ENCODE data around the gene CDH4. TPM values are rescaled to one million over a fixed set of nuclear protein-coding genes. Genes with fewer than 3 reads are reported as not detected.

CDH4 gene
- total and polyA plus RNA-seq, 3 experiments from 2014 or later = 0.22 TPM; not detected in 2

DNA sequence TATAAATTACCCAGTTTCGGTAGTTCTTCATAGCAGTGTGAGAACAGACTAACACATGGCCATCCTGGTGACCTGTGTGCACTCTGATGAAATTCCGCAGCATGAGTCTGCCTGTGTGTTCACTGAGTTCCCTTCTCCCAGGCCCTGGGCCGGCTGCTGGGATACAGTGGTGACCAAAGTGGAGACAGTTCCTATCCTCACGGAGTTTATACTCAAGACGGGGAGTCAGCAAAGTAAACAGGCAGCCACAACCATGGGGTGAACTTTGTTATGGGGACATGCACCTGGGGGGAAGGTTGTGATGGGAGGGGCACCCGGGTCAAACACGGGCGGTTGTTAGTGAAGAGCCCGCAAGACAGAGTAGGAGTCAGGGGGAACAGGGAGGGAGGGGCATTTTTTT lies 202.0 kb downstream of the CDH4 start:
- Mint-ChIP-seq H3K27ac (no peak overlapping the region), H3K4me3 (no peak overlapping the region), H3K9me3 (peaks cover 2 to 9% (median 3%) of the 10 kb centered on the region in 5 donors), H3K27me3 (peaks cover 0 to 9% of the 10 kb centered on the region in 2 donors), H3K36me3 (no peaks in the 10 kb centered on the region), H3K4me1 (no peaks in the 10 kb centered on the region)
- Histone ChIP-seq H3K9me3 (ENCODE audit: low read length) (no peaks in the 10 kb centered on the region), H3K4me3 (ENCODE audit: low read length) (no peak overlapping the region), H3K36me3 (ENCODE audit: insufficient read depth, low read length) (no peaks in the 10 kb centered on the region), H3K27me3 (ENCODE audit: insufficient read depth, low read length, poor library complexity, severe bottlenecking) (no peaks in the 10 kb centered on the region), H3K27ac (ENCODE audit: low read depth, low read length) (no peak overlapping the region), H3K4me1 (ENCODE audit: insufficient read depth, low read length) (no peaks in the 10 kb centered on the region)
- no peak for DNase-seq
- POLR2A ChIA-PET = no interaction called here
- CTCF ChIA-PET = no interaction called here

DNA sequence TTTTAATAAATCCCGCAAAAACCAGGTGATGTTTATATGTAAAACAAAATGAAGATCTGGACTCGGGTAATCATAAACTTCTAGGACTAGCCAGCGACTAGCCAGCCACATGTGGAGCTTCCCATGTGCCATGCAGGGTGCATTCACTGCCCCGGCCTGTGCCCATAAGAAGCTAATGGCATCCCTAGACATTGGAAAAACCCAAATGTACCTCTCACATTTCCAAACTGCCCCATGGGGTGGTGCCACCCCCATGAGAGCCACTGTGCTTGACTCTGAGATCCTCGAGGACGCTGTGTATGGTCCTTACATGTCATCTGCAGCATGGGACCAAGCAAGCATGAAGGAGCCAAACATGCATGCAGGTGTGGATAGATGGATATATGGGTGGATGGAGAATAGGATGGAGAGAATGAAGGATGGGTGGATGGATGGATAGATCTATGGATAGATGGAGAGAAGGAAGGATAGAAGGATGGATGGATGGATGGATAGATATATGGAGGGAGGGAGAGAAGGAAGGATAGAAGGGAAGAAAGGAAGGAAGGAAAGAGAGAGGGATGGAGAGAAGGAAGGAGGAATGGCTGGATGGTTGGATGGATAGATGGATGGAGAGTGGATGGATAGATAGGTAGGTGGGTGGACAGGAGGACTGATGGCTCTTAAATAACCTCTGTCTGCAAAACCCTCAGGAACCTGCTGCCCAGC lies 203.6 kb downstream of the CDH4 start:
- no peaks in the 10 kb centered on the region for H3K27me3 ChIP-seq (ENCODE audit: insufficient read depth, low read length, poor library complexity, severe bottlenecking)

DNA sequence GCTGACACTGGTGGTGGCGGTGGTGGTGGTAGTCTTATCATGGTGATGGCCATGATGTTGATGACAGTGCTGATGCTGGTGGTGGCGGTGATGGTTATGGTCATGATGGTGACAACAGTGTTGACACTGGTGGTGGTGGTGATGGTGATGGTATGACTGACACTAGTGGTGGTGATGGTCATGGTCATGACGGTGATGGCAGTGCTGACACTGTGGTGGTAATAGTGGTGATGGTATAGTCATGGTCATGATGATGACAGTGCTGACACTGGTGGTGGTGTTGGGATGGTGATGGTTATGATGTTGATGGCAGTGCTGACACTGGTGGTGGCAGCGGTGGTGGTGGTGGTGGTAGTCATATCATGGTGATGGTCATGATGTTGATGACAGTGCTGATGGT lies 205.7 kb downstream of the CDH4 start:
- H3K27ac Mint-ChIP-seq = no peak overlapping the region
- H3K4me3 Mint-ChIP-seq = no peak overlapping the region
- Histone ChIP-seq H3K36me3 (ENCODE audit: insufficient read depth, low read length) (no peaks in the 10 kb centered on the region), H3K9me3 (ENCODE audit: low read length) (no peaks in the 10 kb centered on the region), H3K27ac (ENCODE audit: low read depth, low read length) (no peak overlapping the region), H3K27me3 (ENCODE audit: insufficient read depth, low read length, poor library complexity, severe bottlenecking) (no peaks in the 10 kb centered on the region), H3K4me3 (ENCODE audit: low read length) (no peak overlapping the region), H3K4me1 (ENCODE audit: insufficient read depth, low read length) (no peaks in the 10 kb centered on the region)
- ChIA-PET POLR2A (no interaction called here), CTCF (no interaction called here)
- DNase-seq = no peak
- no peaks in the 10 kb centered on the region for H3K36me3 Mint-ChIP-seq
- H3K4me1 Mint-ChIP-seq = no peaks in the 10 kb centered on the region
- H3K9me3 Mint-ChIP-seq = peaks cover 0 to 6% (median 2%) of the 10 kb centered on the region in 5 donors
- H3K27me3 Mint-ChIP-seq = peaks cover 1 to 3% of the 10 kb centered on the region in 2 donors

More for the DNA sequence above, 203.6 kb downstream of the CDH4 start:
- Mint-ChIP-seq H3K4me3 (no peak overlapping the region), H3K27ac (no peak overlapping the region), H3K9me3 (peaks cover 0 to 6% (median 2%) of the 10 kb centered on the region in 5 donors), H3K36me3 (no peaks in the 10 kb centered on the region), H3K27me3 (peaks cover 0 to 6% of the 10 kb centered on the region in 2 donors), H3K4me1 (no peaks in the 10 kb centered on the region)
- H3K4me1 ChIP-seq (ENCODE audit: insufficient read depth, low read length) = no peaks in the 10 kb centered on the region
- no peak for DNase-seq
- H3K9me3 ChIP-seq (ENCODE audit: low read length) = no peaks in the 10 kb centered on the region
- ChIA-PET POLR2A (no interaction called here), CTCF (no interaction called here)
- no peak overlapping the region for H3K27ac ChIP-seq (ENCODE audit: low read depth, low read length)
- H3K4me3 ChIP-seq (ENCODE audit: low read length) = no peak overlapping the region
- H3K36me3 ChIP-seq (ENCODE audit: insufficient read depth, low read length) = no peaks in the 10 kb centered on the region

DNA sequence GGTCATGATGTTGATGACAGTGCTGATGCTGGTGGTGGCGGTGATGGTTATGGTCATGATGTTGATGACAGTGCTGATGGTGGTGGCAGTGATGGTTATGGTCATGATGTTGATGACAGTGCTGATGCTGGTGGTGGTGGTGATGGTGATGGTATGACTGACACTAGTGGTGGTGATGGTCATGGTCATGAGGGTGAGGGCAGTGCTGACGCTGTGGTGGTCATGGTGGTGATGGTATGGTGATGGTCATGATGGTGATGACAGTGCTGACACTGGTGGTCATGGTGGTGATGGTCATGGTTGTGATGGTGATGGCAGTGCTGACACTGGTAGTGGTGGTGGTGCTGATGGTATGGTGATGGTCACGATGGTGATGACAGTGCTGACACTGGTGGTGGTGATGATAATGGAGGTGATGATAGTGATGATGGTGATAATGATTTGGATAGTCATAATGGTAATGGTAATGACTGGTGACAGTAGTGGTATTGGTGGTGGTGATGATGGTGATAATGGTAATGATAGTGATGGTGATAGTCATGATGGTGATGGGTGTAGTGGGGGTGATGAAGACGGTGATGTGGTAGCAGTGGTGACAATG lies 206.2 kb downstream of the CDH4 start:
- peaks cover 0 to 3% (median 2%) of the 10 kb centered on the region in 5 donors for H3K9me3 Mint-ChIP-seq
- no peaks in the 10 kb centered on the region for H3K36me3 Mint-ChIP-seq
- no peaks in the 10 kb centered on the region for H3K9me3 ChIP-seq (ENCODE audit: low read length)
- peaks cover 0 to 1% of the 10 kb centered on the region in 2 donors for H3K27me3 Mint-ChIP-seq
- no peaks in the 10 kb centered on the region for H3K27me3 ChIP-seq (ENCODE audit: insufficient read depth, low read length, poor library complexity, severe bottlenecking)
- H3K36me3 ChIP-seq (ENCODE audit: insufficient read depth, low read length) = no peaks in the 10 kb centered on the region
- H3K4me1 ChIP-seq (ENCODE audit: insufficient read depth, low read length) = no peaks in the 10 kb centered on the region
- no peaks in the 10 kb centered on the region for H3K4me1 Mint-ChIP-seq
- ChIA-PET POLR2A (no interaction called here), CTCF (no interaction called here)
- H3K4me3 Mint-ChIP-seq = no peak overlapping the region
- H3K27ac Mint-ChIP-seq = no peak overlapping the region
- no peak for DNase-seq
- H3K27ac ChIP-seq (ENCODE audit: low read depth, low read length) = no peak overlapping the region
- no peak overlapping the region for H3K4me3 ChIP-seq (ENCODE audit: low read length)

DNA sequence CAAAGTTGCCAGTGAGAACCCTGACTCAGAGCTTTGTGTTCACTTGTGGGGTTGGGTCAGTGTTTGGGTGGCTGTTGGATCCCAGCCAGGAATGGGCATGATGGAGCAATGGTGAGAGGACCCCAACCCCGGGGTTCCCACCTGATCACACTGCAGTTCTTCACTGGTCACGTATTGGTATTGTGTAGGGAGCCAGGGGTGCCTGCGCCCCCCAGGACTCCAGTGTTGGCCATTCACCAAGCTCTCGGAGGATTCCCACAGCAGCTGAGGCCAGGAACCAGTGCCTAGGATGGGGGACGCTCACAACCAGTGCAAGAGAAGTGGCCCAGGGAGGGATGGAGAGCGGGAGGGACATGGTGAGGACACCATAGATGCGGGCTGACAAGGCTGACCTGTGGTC lies 207.2 kb downstream of the CDH4 start:
- no peak overlapping the region for H3K4me3 ChIP-seq (ENCODE audit: low read length)
- H3K36me3 ChIP-seq (ENCODE audit: insufficient read depth, low read length) = no peaks in the 10 kb centered on the region
- peaks cover 0 to 5% (median 3%) of the 10 kb centered on the region in 5 donors for H3K9me3 Mint-ChIP-seq
- no peaks in the 10 kb centered on the region for H3K4me1 Mint-ChIP-seq
- CTCF ChIA-PET = no interaction called here
- no peaks in the 10 kb centered on the region for H3K36me3 Mint-ChIP-seq
- no peaks in the 10 kb centered on the region for H3K9me3 ChIP-seq (ENCODE audit: low read length)
- H3K4me1 ChIP-seq (ENCODE audit: insufficient read depth, low read length) = no peaks in the 10 kb centered on the region
- no peak for DNase-seq
- H3K27me3 ChIP-seq (ENCODE audit: insufficient read depth, low read length, poor library complexity, severe bottlenecking) = no peaks in the 10 kb centered on the region
- no peak overlapping the region for H3K27ac ChIP-seq (ENCODE audit: low read depth, low read length)
- POLR2A ChIA-PET = no interaction called here
- H3K27ac Mint-ChIP-seq = no peak overlapping the region
- H3K27me3 Mint-ChIP-seq = peaks cover 0 to 1% of the 10 kb centered on the region in 2 donors
- no peak overlapping the region for H3K4me3 Mint-ChIP-seq

DNA sequence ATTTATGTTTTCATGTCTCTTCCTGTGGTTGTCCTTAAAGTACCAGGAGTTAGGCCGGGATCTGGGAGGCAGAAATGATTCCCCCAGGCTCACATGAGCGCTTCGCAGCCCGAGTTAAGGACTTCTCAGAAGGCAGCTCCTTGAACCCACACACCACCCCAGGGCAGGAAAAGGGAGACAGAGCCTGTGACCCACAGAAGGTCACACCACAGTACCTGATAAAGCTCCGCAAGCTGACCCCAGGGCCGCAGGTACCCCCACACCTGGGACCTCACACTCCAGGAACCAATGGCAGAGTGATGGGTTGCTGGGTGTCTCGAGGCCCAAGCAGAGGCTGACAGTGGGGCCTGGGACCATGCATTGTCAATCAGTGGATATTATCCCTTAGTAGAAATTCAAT lies 207.6 kb downstream of the CDH4 start:
- H3K27me3 ChIP-seq (ENCODE audit: insufficient read depth, low read length, poor library complexity, severe bottlenecking) = no peaks in the 10 kb centered on the region
- H3K27ac ChIP-seq (ENCODE audit: low read depth, low read length) = no peak overlapping the region
- no peaks in the 10 kb centered on the region for H3K4me1 ChIP-seq (ENCODE audit: insufficient read depth, low read length)
- Mint-ChIP-seq H3K27me3 (peaks cover 0 to 1% of the 10 kb centered on the region in 2 donors), H3K4me3 (no peak overlapping the region), H3K9me3 (peaks cover 0 to 5% (median 3%) of the 10 kb centered on the region in 5 donors), H3K4me1 (no peaks in the 10 kb centered on the region), H3K36me3 (no peaks in the 10 kb centered on the region), H3K27ac (no peak overlapping the region)
- no peaks in the 10 kb centered on the region for H3K9me3 ChIP-seq (ENCODE audit: low read length)
- ChIA-PET POLR2A (no interaction called here), CTCF (no interaction called here)
- no peak for DNase-seq
- no peaks in the 10 kb centered on the region for H3K36me3 ChIP-seq (ENCODE audit: insufficient read depth, low read length)
- H3K4me3 ChIP-seq (ENCODE audit: low read length) = no peak overlapping the region

DNA sequence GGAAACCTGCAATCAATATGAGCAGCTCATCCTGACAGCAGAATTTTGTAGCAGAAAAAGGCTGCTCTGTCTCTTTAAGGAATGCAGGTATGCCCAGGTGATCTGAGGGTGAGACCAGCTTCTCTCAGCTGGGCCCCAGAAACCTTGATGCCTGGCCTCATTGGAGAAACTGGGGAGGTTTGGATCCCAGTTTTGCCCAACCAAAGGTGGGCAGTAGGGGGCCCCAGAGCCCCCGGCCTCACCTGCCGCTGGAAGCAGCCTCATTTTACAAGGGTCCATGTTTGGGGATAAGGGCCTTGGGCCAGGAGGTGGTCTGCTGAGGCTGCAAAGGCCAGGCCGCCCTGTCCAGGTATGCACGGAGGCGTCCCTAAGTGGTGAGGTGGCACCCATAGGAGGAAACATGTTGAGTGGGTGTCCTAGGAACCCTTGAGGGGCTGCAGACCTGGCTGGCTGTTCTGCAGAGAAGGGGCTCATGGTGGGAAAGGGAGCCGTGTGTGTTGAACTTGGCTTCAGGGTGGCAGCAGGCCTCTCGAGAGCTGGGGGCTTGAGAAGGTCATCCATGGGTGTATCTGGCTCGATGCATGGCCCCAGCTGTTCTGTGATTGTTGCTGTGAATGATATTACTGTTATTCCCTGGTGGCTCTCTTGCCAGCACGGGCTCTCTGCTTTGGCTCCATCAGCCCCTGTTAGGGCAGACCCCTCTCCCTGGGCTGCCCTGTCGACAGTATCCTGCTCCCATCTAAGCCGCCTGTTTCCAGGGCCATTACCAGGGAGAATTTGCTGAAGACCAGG lies 208.4 kb downstream of the CDH4 start:
- Mint-ChIP-seq H3K9me3 (peaks cover 0 to 5% (median 3%) of the 10 kb centered on the region in 5 donors), H3K36me3 (no peaks in the 10 kb centered on the region)
- CTCF ChIA-PET = no interaction called here

DNA sequence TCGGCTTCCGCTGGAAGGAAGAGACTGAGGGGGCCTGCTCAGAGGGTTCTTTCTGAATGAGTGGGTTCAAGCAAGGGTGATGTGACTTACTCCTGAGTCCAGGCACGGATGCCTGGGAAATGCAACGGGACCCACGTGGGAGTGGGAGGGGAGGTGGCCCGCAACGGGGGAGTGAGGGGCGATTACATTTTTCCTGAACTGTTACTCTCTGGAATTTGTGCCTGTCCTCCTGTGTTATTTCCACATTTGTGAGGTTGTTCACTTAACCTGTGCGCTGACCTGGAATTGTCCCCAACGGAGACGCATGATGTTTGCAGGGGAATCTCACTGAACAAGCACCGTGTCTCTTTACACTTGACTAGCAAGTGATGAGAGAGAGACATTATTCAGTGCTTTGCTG lies 209.4 kb downstream of the CDH4 start:
- H3K36me3 ChIP-seq (ENCODE audit: insufficient read depth, low read length) = no peaks in the 10 kb centered on the region
- H3K4me3 Mint-ChIP-seq = no peak overlapping the region
- no peak for DNase-seq
- no peaks in the 10 kb centered on the region for H3K4me1 Mint-ChIP-seq
- H3K27me3 ChIP-seq (ENCODE audit: insufficient read depth, low read length, poor library complexity, severe bottlenecking) = no peaks in the 10 kb centered on the region
- peaks cover 0 to 1% of the 10 kb centered on the region in 2 donors for H3K27me3 Mint-ChIP-seq
- H3K9me3 ChIP-seq (ENCODE audit: low read length) = no peaks in the 10 kb centered on the region
- no peaks in the 10 kb centered on the region for H3K36me3 Mint-ChIP-seq
- H3K4me3 ChIP-seq (ENCODE audit: low read length) = no peak overlapping the region
- H3K9me3 Mint-ChIP-seq = peaks cover 0 to 5% (median 0%) of the 10 kb centered on the region in 5 donors
- no peaks in the 10 kb centered on the region for H3K4me1 ChIP-seq (ENCODE audit: insufficient read depth, low read length)
- ChIA-PET CTCF (no interaction called here), POLR2A (no interaction called here)
- H3K27ac ChIP-seq (ENCODE audit: low read depth, low read length) = no peak overlapping the region
- H3K27ac Mint-ChIP-seq = no peak overlapping the region

More for the DNA sequence above, 208.4 kb downstream of the CDH4 start:
- no peak for DNase-seq
- no peaks in the 10 kb centered on the region for H3K36me3 ChIP-seq (ENCODE audit: insufficient read depth, low read length)
- H3K27me3 ChIP-seq (ENCODE audit: insufficient read depth, low read length, poor library complexity, severe bottlenecking) = no peaks in the 10 kb centered on the region
- H3K9me3 ChIP-seq (ENCODE audit: low read length) = no peaks in the 10 kb centered on the region
- H3K4me1 Mint-ChIP-seq = no peaks in the 10 kb centered on the region
- H3K4me3 Mint-ChIP-seq = no peak overlapping the region
- H3K27ac ChIP-seq (ENCODE audit: low read depth, low read length) = no peak overlapping the region
- H3K27ac Mint-ChIP-seq = no peak overlapping the region
- H3K4me3 ChIP-seq (ENCODE audit: low read length) = no peak overlapping the region
- peaks cover 0 to 1% of the 10 kb centered on the region in 2 donors for H3K27me3 Mint-ChIP-seq
- no peaks in the 10 kb centered on the region for H3K4me1 ChIP-seq (ENCODE audit: insufficient read depth, low read length)
- POLR2A ChIA-PET = no interaction called here
